AG20443 (cell line): Measurements from ENCODE around the gene ERMARD.
A peak's percentile ranks its signal among the peaks of the same experiment; 100 is the strongest.

ENCODE experiments used
- DNase-seq: peaks from one replicate; pipeline ENCODE4 v3.0.0; 2012; ENCODE audit warnings: low spot score, mixed read lengths

The ERMARD gene

DNA sequence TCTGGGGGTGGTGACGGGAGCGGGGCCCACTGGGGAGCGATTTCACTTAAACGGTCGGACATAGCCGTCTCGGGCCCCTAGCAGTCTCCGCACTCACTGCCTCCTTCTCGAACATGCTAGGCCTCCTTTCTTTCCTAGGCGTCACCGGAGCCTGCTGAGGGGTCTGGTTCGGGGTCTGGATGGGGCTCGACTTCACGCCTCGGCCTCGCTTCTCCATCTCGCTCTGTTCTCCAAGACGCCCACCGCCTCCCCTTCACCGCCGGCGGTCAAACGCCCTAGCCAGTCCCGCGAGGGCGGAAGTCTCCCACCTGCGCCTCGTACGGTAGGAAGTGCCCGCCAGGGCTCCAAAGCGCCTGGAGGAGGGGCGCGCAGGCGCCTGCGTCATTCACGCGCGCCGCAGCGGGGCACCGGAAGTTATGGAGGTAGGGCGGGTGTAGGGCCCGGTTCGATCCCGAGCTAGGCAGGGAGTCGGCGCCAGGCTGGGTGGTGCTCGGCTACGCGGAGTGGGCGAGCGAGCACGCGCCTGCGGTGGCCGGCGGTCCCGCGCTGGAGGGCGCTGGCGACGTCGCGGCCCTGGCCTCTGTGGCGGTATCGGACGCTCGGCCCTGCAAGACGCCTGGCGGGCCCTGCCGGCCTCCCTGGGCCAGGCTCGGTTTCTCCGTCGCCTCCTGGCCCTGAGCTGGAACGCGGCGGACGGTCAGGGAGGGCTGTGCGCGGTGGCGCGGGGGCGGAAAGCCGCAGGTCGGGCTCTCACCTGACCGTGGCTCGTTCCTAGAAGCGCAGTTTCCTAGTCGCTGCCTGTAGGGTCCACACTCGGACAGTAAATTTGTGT, at the start of gene ERMARD, which contains the start of gene DYNLT2:
ERMARD (plus strand) TSS at position 381 of the 832 bp plus-strand sequence; CDS start at position 417, 36 bp downstream.
DYNLT2 (minus strand) TSS at position 331 of the 832 bp plus-strand sequence; CDS start at position 217, 114 bp downstream.
- DNase-seq: peak; percentile 98

DNA sequence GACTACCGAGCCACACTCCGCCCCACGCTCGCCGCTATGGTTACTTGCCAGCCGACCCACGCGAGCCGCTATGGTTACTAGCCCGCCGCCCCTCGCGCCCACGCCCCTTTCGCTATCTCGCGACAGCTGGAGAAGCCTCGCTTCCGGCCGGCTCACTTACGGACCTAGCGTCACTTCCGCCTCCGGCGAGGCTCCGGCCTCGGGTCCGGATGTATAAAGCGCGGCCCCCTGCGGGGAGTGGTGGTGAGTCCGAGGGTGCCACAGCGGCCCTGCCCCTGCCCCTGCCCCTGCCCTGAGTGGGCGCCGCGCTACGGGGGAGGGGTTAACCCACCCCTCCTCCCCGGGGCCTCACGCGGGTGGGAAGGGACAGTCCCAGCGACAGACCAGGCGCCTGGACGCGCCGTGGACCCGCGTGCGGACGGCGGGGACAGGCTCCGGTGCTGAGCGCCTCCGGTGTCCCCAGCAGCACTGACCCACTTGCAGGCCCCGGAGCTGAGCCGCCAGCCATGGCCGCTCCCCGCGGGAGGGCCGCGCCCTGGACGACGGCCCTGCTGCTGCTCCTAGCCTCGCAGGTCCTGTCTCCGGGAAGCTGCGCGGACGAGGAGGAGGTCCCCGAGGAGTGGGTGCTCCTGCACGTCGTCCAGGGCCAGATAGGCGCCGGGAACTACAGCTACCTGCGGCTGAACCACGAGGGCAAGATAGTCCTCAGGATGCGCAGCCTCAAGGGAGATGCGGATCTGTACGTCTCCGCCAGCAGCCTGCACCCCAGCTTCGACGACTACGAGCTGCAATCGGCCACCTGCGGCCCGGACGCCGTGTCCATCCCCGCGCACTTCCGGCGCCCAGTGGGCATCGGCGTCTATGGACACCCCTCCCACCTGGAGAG, 49.2 kb upstream of the ERMARD start, which contains the start of the genes C6orf120 and WDR27:
C6orf120 (plus strand) TSS at position 173 of the 886 bp plus-strand sequence; CDS start at position 507, 334 bp downstream.
WDR27 (minus strand) TSS at position 76 of the 886 bp plus-strand sequence. CDS start 13,024 bp downstream, outside the sequence.
- DNase-seq: peak; percentile 98

DNA sequence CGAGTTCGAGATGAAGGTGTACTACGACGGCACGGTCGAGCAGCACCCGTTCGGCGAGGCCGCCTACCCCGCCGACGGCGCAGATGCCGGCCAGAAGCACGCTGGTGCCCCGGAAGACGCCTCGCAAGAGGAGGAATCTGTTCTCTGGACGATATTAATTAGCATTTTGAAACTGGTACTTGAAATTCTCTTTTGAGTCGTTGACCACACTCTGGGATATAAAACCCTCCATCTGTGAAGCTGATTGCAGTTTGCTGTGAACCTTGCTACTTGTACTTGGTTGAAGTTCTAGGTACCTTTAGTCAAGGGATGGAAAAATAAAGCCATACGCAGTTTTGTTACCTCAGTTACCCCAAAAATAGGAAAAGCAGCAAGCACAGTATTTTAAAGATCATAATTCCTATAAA, 48.6 kb upstream of the ERMARD start:
- no peak for DNase-seq

DNA sequence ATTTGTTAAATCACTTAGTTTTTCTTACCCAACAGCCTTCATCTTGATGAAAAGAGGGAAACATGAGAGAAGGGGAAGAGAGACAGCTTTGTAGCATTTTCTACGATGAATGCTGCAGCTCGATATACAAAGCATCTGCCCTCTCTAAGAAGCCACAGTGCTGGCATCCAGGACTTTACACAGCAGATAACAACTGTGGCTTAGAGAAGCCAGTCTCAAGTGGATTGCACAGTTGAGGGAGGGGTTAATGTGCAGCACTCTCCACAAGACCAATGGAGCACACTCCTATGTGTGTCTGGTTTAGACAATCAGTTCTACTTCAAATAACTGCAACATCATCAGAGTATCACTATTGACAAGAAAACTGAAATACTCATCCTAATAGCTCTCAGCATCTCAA, 43.6 kb upstream of the ERMARD start:
- no peak for DNase-seq

DNA sequence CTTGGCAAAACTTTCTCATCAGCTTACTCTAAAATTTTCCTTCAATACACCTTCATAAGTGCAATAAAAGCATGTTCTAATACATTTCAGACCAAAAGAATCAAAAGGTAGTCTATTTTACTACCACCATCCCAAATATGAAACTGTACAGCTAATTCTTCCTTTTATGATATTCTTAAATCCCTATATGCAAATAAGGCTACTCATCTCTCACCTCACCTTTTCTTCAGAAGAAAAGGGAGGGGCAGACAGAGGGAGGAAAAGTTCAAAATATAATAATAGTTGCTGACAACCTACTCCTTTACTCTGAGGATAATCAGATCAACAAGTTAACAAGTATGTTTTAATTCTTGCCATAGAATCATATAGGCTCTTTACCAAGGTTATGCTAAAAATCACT, 42.1 kb upstream of the ERMARD start:
- no peak for DNase-seq

DNA sequence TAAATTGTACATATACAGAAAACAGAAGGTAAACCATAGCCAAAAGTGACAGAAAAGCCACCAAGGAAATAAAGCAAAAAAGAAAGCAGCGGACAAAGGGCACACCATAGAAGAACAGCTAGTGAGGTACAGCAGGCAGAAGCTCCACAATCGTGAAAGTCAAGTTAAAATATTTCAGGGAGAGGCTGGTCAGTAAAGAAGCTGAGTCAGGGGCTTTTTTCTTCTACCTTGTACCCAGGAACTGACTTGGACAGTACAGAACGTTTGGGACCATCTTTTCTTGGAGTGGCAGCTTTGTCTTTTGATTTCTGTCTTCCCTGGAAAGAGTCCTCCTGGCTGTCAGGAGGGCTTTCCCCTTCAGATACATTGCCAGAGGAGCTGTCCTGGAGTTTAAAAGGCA, 41.4 kb upstream of the ERMARD start:
- DNase-seq: no peak

DNA sequence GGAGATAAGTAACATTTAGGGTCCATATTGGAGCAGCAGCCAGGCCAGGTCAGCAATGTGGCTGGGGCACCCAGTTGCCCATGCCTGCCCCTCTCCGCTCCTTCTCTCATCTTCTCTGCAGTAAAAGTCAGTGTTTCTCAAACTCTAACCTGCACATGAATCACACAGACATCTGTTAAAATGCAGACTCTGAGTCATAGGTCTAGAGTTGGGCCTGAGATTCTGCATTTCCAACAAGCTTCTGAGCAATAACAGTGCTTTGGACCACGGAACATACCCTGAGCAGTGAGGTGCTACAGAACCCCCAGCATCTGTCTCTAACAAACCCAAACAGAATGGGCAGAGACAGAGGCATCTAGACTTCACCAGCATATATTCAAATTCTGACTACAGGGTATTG, 37.2 kb upstream of the ERMARD start:
- no peak for DNase-seq

DNA sequence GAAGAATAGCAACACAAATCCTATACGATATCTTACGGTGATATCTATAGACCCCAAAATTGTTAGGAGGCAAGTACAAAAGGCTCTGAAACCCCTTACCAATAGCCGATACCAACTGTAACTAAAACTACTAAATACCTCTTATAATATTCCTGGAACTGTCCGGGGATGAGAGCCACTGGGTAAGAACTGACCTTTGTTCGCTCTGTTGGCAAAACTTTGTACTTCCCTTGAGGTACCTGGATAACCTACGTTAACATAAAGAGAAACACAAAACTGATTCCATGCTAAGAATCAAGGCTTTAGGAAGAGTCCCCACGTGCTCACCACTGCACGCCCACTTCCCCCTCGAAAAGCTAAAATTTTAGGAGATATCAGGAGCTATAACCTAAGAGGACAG, 36.8 kb upstream of the ERMARD start:
- no peak for DNase-seq

DNA sequence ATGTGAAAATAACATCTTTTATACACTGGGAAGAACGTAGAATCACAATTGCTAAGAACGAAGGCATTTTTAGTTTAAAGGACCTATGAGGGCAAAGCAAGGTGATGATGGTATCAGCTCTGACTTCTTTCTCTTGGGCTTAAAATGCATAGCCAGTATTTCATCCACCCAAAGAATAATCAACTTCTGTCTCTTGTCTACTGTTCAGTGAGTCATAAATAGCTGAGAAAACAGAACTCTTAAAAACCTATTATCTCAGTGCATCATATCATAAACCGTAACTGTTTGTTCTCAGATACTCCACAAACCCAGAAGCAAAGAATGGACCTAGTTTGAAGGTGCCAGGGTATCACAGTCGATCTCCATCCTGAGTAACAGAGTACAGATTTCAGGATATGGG, 32.3 kb upstream of the ERMARD start:
- DNase-seq: no peak

DNA sequence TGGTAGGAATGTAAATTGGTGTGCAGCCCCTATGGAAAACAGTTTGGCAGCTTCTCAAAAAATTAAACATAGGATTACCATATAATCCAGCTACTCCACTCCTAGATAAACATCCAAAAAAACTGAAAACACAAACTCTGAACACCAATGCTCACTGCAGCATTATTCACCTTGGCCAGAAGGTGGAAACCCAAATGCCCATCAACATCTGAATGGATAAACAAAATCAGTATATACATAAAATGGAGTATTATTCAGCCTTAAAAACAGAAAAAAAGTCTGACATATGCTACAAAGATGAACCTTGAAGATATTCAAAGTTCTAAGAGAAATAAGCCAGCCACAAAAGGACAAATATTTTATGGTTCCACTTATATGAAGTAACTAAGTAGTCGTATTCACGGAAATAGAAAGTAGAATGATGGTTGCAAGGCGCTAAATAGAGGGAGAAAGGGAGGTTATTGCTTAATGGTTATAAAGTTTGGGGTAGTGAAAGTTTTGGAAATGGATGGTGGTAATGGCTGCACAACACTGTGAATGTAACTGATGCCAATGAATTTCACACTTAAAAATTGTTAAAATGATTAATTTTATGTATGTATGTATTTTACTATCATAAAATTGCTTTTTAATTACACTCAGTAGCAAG, 31.1 kb upstream of the ERMARD start:
- no peak for DNase-seq

DNA sequence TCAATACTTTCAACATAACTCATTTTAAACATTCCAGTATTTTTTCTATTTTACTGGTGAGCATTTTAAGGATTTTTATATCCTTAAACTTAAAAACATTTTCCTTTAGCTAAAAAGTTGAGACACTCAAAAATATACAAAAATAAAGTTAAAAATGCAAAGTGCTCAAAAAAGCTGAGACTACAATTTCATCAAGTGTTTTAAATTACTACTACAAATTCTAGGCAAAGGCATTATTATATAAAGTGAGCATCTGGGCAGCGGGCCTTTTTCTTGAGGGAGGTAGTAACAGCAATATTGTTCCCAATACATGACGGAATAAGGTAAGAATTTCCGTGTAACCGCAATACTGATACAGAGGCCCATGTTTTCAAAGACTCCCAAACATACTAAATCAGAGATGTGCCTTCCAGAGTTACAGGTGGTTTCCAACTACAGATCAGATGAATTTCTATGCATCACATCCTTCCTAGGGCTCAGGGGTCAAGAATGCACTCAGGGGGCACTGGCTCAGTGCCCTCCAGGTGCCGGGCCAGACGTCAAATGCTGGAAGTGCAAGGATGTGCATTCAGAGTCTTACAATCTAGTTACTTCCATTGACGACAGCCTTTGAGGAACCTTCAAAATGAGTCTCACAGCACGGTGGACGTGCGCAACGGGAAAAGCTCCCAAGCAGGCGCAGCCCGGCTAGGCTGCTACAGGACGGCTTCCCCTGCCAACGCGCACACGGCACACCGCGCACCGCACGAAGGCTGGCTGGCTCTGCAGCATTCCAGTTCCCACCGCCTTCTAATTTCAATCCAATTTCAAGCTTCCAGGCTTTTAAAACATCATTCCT, 28.8 kb upstream of the ERMARD start:
- DNase-seq: peak; percentile 66

DNA sequence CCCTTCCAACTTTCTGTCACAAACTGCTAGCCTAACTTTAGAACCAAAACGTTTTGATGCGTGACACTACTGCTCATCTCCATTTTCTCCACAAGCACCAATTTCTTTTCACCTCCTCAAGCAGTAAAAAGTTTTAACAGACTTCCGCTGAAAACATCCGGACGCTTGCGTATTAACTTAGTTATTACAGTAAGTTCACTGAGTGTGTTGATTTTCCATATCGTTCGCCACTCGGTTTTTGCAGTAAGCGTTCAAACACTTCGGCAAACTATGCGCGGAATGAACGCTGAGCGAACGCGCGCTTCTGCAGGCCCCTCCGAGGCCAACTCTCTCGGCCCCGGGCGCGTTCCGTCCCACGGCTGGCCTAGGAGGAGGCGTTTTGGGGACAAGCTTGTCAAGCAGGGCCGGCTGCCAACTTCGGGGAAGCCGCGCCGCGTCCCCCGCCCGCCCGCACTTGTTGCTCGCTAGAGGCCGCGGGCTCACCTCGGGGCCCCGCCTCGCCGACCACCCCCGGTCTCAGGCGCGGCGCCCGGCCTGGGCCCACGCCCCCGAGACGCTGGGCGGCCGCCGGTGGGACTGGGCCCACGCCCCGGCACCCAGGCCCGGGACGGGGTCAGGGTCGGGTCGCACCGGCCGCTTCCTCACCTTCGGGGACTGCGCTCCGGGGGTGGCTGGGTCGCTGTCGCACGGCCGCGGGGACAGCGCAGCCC, 28.1 kb upstream of the ERMARD start:
- DNase-seq: peak; percentile 73

DNA sequence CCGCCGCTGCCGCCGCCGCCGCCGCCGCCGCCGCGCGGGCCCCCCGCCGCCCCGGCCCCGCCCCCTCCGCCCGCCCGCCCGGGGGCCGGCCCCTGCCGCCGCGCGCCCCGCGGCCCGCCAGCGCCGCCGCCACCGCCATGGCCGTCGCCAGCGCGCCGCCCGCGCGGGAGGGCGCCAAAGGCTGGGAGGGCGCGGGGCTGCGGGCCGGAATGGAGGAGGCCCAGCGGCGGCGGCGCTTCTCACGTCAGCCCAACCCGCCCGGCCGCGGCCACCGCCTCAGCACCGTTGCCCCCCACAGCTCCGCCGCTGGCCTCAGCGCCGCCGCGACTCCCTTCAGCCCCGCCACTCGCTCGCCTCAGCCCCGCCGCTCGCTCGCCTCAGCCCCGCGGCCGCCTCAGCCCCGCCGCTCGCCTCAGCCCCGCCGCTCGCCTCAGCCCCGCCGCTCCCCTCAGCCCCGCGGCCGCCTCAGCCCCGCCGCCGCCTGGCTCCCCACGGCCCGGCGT, 27.4 kb upstream of the ERMARD start:
- DNase-seq: peak; percentile 83

DNA sequence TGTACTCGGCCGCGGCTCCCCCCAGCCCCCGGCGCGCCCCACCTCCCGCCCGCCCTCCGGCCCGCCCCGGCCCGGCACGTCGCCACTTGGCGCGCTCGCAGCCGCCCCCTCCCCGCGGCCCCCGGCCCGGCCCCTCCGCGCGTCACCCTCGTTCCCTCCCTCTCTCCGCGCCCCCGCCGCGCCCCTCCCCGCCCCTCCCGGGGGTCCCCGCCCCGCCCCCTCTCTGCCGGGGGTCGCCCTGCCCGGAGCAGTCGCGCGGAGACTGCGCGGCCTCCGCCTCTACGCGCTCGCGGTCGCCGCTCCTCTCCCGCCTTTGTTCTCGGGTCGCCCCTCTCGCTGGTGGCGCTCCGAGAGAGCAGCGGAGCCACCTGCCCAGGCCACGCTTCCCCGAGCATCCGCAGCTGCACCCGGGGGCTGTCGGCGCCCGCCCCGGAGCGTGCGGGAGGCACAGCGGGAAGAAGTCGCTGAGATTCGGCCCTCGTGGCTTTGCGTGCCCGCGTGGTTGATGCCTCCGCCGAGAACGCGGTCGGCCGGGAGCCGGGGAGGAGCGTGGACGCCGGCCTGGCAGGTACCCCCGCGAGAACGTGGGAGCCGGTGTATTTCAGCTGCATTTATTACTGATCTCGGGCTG, 26.8 kb upstream of the ERMARD start, which contains the start of gene PHF10:
PHF10 (minus strand) TSS at position 7 of the 631 bp plus-strand sequence. CDS start 569 bp downstream, outside the sequence.
- peak; percentile 81 for DNase-seq

DNA sequence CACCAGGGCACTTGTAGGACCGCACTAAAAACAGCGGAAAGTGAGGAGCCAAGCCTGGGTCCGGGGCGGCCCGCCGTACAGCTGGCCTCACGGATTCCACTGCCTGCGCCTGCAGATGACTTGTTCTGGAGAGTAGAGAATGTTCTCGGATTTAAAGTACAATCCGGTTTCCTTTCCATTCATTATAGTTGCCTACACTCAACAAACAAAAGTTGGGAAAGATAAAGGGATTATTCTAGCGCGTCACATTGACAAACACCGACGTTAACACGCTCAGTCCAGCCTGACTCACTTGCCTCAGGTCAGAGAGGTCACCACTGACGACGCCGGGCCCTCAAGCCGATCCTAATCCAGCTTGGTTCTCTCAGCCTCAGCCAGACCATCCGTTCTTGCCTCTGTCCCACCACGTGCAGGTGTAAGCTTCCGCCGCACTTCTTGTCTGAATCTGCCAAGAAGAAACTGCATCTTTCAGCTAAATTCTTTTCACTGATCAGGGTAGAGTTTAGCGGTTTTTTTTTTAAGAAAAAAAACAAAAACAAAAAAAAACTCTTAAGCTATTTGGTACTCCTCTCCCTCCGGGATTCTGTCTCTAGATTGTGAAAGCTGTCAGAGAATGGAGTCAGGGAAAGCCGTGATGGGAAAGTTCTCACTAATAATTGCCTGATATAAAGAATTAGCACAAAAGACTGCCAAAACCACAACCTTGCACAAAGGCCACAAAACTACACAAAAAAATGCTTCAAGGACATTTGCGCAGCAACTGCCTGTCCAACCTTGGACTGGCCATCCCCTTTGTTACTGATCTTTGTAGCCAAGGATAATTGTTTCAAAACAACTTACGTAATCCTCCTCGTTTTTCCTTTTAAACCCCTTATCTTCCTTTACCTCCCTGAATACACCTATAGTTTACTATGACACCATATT, 26.0 kb upstream of the ERMARD start:
- DNase-seq: peak; percentile 77

DNA sequence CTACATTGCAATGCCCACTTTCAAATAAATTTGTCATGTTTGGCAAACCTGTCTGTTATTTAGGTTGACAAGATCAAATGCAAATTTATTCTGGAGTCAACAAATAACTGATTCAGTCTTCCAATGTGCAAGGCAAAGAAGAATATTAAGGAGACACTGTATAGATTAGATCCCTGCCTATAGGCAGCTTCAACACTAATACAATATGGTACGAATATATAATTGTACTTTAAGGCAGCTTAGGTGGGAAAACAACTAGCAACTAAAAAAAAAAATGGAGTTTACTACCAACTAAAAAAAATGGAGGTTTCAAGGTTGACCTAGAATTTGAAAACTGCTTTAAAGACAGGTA, 25.4 kb upstream of the ERMARD start:
- no peak for DNase-seq

DNA sequence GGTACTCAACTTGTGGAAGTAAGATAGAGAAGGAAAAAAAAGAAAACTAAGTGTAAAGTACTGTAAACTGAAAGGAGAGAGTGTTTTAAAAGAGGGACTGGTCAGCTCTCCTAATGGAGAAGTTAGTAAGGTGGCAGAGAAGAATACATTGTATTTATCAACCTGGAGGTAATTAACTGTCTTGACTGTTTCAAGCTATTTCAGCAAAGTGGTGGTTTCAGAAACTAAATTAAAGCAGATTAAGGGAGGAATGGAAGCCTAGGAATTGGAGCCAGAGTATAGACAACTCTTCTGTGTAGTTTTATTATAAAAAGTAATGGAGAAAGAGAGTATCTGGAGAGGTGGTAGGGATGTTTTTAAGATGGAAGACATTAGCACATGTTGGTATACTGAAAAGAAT, 24.5 kb upstream of the ERMARD start:
- DNase-seq: no peak

DNA sequence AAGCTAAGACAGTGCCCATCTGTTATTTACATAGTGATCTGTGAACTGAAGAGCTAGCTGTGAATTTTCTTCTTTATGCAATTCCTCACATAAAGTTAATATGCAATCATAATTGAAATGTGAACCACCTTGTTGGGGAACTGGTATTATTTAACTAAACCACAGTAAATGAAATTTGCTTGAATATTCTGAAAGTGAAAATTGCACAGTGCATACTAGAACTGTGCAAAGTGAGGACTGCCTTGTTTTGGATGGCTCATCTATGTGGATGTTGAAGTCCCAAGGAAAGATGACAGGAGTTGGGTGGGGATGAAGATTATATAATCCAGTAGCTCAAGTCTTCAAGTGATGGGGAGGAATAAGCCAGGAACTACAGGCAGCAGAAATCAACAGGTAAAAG, 21.5 kb upstream of the ERMARD start:
- no peak for DNase-seq
